CD4-positive, alpha-beta T cell (primary cell): ENCODE results near the gene MAGI1. TPM values are rescaled to one million over a fixed set of nuclear protein-coding genes. Genes with fewer than 3 reads are reported as not detected.

Experiments used
- ATAC-seq: fragments of 200-7000 bp; cut with Tn5 transposase; one replicate; pipeline ENCODE4 v1.10.0; 2022; ENCODE audit warnings: mild to moderate bottlenecking; ENCODE audit not compliant: poor library complexity
- CTCF ChIA-PET: fragments of 350-600 bp; sonication (Branson Sonifier 250); formaldehyde crosslinking; loops from one replicate; lab custom pipeline; 2021; ENCODE audit warnings: antibody characterized with exemption, inconsistent platforms; lab: Charles Lee
- POLR2A ChIA-PET: fragments of 350-600 bp; sonication (Branson Sonifier 250); formaldehyde crosslinking; loops from one replicate; lab custom pipeline; 2021; ENCODE audit warnings: antibody characterized with exemption, inconsistent platforms; lab: Charles Lee
- DNase-seq, 14 experiments: peaks; one replicate each; pipeline ENCODE4 v3.0.0-alpha.2; 2013 to 2020; ENCODE audit warnings: mixed read lengths in 2 of 14
- H3K27ac ChIP-seq, 2 donors: one replicate each; pipeline versions ENCODE4 v1.5.1 to v1.7.0; 2013; ENCODE audit warnings: low read length in 2 of 2, low read depth in 1 of 2, mild to moderate bottlenecking in 1 of 2
- H3K27me3 ChIP-seq, 2 experiments: 1 replicate in 1 of 2; 2 replicates in 1 of 2; pipeline versions ENCODE4 v1.6.1 to v1.7.0; 2013; ENCODE audit warnings: low read length in 2 of 2, control low read depth in 1 of 2, mild to moderate bottlenecking in 1 of 2, moderate library complexity in 1 of 2; ENCODE audit not compliant: insufficient read depth in 2 of 2, control insufficient read depth in 1 of 2
- H3K36me3 ChIP-seq: one replicate; pipeline ENCODE4 v1.6.1; 2013; ENCODE audit warnings: low read length, control low read depth; ENCODE audit not compliant: insufficient read depth
- H3K4me1 ChIP-seq: one replicate; pipeline ENCODE4 v1.6.1; 2013; ENCODE audit warnings: low read length, control low read depth; ENCODE audit not compliant: insufficient read depth
- H3K4me3 ChIP-seq: one replicate; pipeline ENCODE4 v1.5.1; 2013; ENCODE audit warnings: mild to moderate bottlenecking, low read length, moderate library complexity
- H3K9me3 ChIP-seq, 2 experiments: 1 replicate in 1 of 2; 2 replicates in 1 of 2; pipeline versions ENCODE4 v1.6.1 to v1.7.0; 2013; ENCODE audit warnings: low read length in 2 of 2, mild to moderate bottlenecking in 2 of 2, control low read depth in 1 of 2, moderate library complexity in 1 of 2; ENCODE audit not compliant: control insufficient read depth in 1 of 2, insufficient read depth in 1 of 2
- H3K27ac Mint-ChIP-seq: one replicate; pipeline ENCODE4 v1.8.0; 2020; ENCODE audit warnings: mixed read lengths
- H3K27me3 Mint-ChIP-seq: one replicate; pipeline ENCODE4 v1.8.0; 2021; ENCODE audit warnings: mixed read lengths
- H3K36me3 Mint-ChIP-seq: one replicate; pipeline ENCODE4 v1.8.0; 2021; ENCODE audit warnings: low read depth, mixed read lengths
- H3K4me1 Mint-ChIP-seq: one replicate; pipeline ENCODE4 v1.8.0; 2021; ENCODE audit warnings: low read depth, mixed read lengths
- H3K4me3 Mint-ChIP-seq: one replicate; pipeline ENCODE4 v1.8.0; 2020; ENCODE audit warnings: mild to moderate bottlenecking, mixed read lengths
- H3K9me3 Mint-ChIP-seq: one replicate; pipeline ENCODE4 v1.8.0; 2020; ENCODE audit warnings: mixed read lengths
- intact Hi-C, 2 experiments: fragments of 100-400 bp; cut with DNase I in 1 of 2; cut with micrococcal nuclease in 1 of 2; formaldehyde crosslinking; loops; one replicate each; pipeline versions ENCODE4 v1.15.1 to v1.9.0; 2023 to 2025; cut with DNase I, micrococcal nuclease
- total RNA-seq, 174 experiments: library from RNA in 2 of 174; stranded (reverse) in 2 of 174; gene quantifications; one replicate each; pipeline ENCODE4 v1.2.3 and lab custom pipeline; 2021 to 2026
- TF ChIP-seq, protein P1 (sequence below): fragments of 200-600 bp; IDR thresholded peaks from one replicate; pipeline ENCODE4 v1.8.0; 2022; ENCODE audit warnings: antibody characterized with exemption, mild to moderate bottlenecking

The MAGI1 gene
- total RNA-seq, 2 experiments from 2014 or later, result not detected

DNA sequence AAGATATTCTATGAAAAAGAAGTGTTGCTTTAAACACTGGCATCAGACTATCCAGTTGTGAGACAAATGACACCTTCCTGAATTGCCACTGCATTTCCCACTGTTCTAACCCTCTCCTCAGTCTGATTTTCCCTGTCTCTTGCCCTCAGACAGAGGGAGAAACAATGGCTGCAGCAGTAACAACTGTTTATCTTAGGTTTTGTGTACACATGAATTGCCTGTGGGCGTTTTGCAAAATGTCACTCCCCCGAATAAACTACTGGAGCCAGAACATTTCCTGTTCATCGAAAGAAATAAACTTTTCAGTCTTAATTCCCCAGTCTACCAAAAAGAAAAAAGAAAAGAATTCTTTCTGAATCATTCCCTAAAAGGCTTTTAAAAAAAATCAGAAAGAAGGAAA lies 155.1 kb downstream of the MAGI1 start:
- no peak for ATAC-seq

DNA sequence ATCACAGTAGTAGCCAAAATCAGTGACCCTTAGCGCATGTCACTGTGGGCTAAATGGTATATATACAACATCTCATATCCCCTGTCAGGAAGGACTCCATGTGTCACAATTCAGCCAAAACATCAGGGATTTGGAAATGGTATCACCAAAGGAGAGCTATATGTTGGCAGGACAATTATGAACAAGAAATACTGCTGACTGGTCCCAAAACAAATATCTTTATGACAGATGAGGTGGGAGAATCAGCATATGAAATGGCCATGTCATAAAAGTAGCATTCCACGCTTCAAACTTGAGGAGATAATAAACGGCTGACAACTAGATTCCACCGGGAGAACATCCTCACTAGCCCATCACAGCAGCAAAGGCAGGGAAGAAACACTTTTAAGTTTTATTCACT lies 158.4 kb downstream of the MAGI1 start:
- H3K4me1 Mint-ChIP-seq, result no peaks in the 10 kb centered on the region
- no peaks in the 10 kb centered on the region for H3K27me3 ChIP-seq
- CTCF ChIA-PET, result no interaction called here
- H3K9me3 Mint-ChIP-seq, result peaks cover 2% of the 10 kb centered on the region
- no peaks in the 10 kb centered on the region for H3K27me3 Mint-ChIP-seq
- no peaks in the 10 kb centered on the region for H3K36me3 Mint-ChIP-seq
- TF ChIP-seq, protein P1, sequence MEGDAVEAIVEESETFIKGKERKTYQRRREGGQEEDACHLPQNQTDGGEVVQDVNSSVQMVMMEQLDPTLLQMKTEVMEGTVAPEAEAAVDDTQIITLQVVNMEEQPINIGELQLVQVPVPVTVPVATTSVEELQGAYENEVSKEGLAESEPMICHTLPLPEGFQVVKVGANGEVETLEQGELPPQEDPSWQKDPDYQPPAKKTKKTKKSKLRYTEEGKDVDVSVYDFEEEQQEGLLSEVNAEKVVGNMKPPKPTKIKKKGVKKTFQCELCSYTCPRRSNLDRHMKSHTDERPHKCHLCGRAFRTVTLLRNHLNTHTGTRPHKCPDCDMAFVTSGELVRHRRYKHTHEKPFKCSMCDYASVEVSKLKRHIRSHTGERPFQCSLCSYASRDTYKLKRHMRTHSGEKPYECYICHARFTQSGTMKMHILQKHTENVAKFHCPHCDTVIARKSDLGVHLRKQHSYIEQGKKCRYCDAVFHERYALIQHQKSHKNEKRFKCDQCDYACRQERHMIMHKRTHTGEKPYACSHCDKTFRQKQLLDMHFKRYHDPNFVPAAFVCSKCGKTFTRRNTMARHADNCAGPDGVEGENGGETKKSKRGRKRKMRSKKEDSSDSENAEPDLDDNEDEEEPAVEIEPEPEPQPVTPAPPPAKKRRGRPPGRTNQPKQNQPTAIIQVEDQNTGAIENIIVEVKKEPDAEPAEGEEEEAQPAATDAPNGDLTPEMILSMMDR, result no peak
- DNase-seq (no peak), ATAC-seq (no peak)
- H3K27ac Mint-ChIP-seq, result no peak overlapping the region
- H3K4me3 Mint-ChIP-seq, result no peak overlapping the region
- no peak overlapping the region for H3K27ac ChIP-seq
- H3K36me3 ChIP-seq, result no peaks in the 10 kb centered on the region
- intact Hi-C loops, result no loop called here
- no peak overlapping the region for H3K4me3 ChIP-seq
- peaks cover 0 to 3% of the 10 kb centered on the region in 2 experiments for H3K9me3 ChIP-seq
- POLR2A ChIA-PET, result no interaction called here
- H3K4me1 ChIP-seq, result no peaks in the 10 kb centered on the region

More for the DNA sequence above, 155.1 kb downstream of the MAGI1 start:
- H3K4me3 Mint-ChIP-seq, result no peak overlapping the region
- H3K9me3 ChIP-seq, result no peaks in the 10 kb centered on the region
- H3K4me1 Mint-ChIP-seq, result no peaks in the 10 kb centered on the region
- no peaks in the 10 kb centered on the region for H3K36me3 Mint-ChIP-seq
- peaks cover 1% of the 10 kb centered on the region for H3K9me3 Mint-ChIP-seq
- ChIA-PET CTCF (no interaction called here), POLR2A (no interaction called here)
- H3K27me3 Mint-ChIP-seq, result no peaks in the 10 kb centered on the region
- H3K4me1 ChIP-seq, result no peaks in the 10 kb centered on the region
- no peak overlapping the region for H3K4me3 ChIP-seq
- no peak overlapping the region for H3K27ac Mint-ChIP-seq
- TF ChIP-seq, protein P1, result no peak
- no peak for DNase-seq
- intact Hi-C loops, result no loop called here
- H3K36me3 ChIP-seq, result no peaks in the 10 kb centered on the region
- H3K27ac ChIP-seq, result no peak overlapping the region
- no peaks in the 10 kb centered on the region for H3K27me3 ChIP-seq

DNA sequence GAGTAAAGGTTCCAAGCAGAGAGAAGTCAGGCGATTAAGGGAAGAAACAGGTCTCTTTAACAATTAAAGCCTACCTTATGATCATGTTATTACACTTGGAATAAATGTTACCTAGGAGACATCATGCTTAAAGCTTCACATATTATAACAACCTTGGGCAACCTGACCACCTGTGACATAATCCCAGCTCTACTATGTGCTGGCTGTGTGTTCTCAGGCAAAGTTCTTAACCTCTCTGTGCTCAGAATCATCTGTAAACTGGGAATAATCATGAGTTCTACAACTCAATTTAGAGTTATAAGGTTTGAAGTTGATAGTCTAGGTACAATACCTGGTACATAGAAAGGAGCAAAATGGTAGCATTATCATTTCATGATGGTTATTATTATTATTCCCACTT lies 159.3 kb downstream of the MAGI1 start:
- POLR2A ChIA-PET, result no interaction called here
- no peaks in the 10 kb centered on the region for H3K36me3 Mint-ChIP-seq
- intact Hi-C loops, result no loop called here

More for the DNA sequence above, 159.3 kb downstream of the MAGI1 start:
- H3K36me3 ChIP-seq, result no peaks in the 10 kb centered on the region
- no peak overlapping the region for H3K27ac ChIP-seq
- H3K4me1 ChIP-seq, result no peaks in the 10 kb centered on the region
- ATAC-seq, result no peak
- H3K9me3 ChIP-seq, result peaks cover 0 to 3% of the 10 kb centered on the region in 2 experiments
- TF ChIP-seq, protein P1, result no peak
- no peak overlapping the region for H3K4me3 ChIP-seq
- H3K27me3 Mint-ChIP-seq, result no peaks in the 10 kb centered on the region
- no peak overlapping the region for H3K27ac Mint-ChIP-seq
- no peaks in the 10 kb centered on the region for H3K27me3 ChIP-seq
- H3K9me3 Mint-ChIP-seq, result peaks cover 2% of the 10 kb centered on the region
- H3K4me1 Mint-ChIP-seq, result no peaks in the 10 kb centered on the region
- no peak for DNase-seq
- CTCF ChIA-PET, result no interaction called here
- no peak overlapping the region for H3K4me3 Mint-ChIP-seq
